ENCODE results near the gene TMEM18. TPM values are rescaled to one million over a fixed set of nuclear protein-coding genes. Genes with fewer than 3 reads are reported as not detected.

TMEM18 gene
- total and polyA plus RNA-seq, 9 of the 15 experiments (the other 6 are each of a cell fraction or from before 2014, with no cell fraction given) = 12.8 to 55.9 (median 21.8) TPM

DNA sequence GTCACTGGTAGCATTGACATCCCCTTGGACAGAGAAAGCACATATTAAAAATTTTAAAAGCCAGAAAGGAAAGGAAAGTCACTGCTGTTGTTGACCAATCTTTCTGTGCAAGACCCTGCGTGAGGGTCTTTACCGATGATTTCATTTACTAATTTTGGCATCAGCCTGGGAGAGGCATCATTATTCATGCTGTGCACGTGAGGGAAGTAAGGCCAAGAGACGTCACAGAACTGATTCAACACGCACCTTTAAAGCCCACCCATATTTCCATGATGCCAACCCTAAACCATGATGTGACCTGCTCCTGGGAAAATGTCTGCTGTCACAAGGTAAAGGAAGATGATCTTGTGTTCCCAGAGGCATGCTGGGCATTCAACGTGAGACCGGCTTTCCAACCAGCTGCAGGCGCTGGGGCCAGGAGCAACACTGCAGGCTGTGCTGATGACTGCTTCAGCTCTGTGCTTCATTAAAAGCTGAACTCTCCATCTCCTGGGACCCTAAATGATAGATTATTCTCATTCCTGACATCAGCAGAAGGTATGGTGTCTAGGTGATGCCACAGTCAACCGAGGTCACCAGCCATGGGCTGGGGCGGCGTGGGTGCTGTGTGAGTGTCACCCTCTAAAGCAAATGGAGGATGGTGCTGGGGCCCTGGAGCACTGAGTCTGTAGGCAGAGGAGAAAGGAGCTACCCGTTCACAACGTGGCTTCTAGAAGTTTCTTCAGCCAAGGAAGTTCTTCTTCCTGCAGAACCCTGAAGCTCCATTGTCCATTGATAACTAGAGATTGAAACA, 53.9 kb downstream of the TMEM18 start (continued):
- TF ChIP-seq RNF219 (CRISPR knock-in tag; IDR thresholded peaks at IDR 0.05) (no peak), TCFL5 (CRISPR knock-in tag; conservative IDR thresholded peaks at IDR 0.05) (no peak), SAFB (IDR thresholded peaks at IDR 0.05; ENCODE audit: borderline replicate concordance, low read depth, low read length) (no peak)

- H3K27me3 ChIP-seq (ENCODE audit: control insufficient read depth in 2 of 2, insufficient read depth in 2 of 2, low read length in 2 of 2) = peaks cover 10 to 49% of the 10 kb centered on the region in 2 experiments; a peak in 4 of 5 replicates
- no peaks in the 10 kb centered on the region for H3K79me2 ChIP-seq (ENCODE audit: control insufficient read depth, insufficient read depth, low read length)
- no peak overlapping the region for H3K4me2 ChIP-seq (ENCODE audit: insufficient read depth, low read length)
- TF ChIP-seq ZEB2 (IDR thresholded peaks at IDR 0.05) = no peak
- TF ChIP-seq EGR1 (conservative IDR thresholded peaks at IDR 0.05) = no peak
- TF ChIP-seq FOXA3 (CRISPR knock-in tag; conservative IDR thresholded peaks at IDR 0.05 in 1 of 2, IDR thresholded peaks at IDR 0.05 in 1 of 2) = no peak
- no peak for TF ChIP-seq CTBP1 (IDR thresholded peaks at IDR 0.05; ENCODE audit: borderline replicate concordance)
- H3K27ac ChIP-seq (ENCODE audit: extremely low read depth, low read depth, low read length) = no peak overlapping the region
- H3K36me3 ChIP-seq (ENCODE audit: control insufficient read depth, insufficient read depth, low read length) = no peaks in the 10 kb centered on the region
- in situ Hi-C loops (cut with MboI) (no loop called here), intact Hi-C loops (cut with micrococcal nuclease) (no loop called here)
- H2AFZ ChIP-seq (ENCODE audit: low read depth, low read length) = no peak overlapping the region
- no peak for ATAC-seq
- H3K9me1 ChIP-seq (ENCODE audit: control insufficient read depth, insufficient read depth, low read length) = no peaks in the 10 kb centered on the region
- 4% methylated on average over 10 of the region's 10 CpGs for WGBS (ENCODE audit: insufficient coverage, low coverage, missing lambda C conversion rate)
- H3K9ac ChIP-seq (ENCODE audit: insufficient read depth in 1 of 2, low read depth in 2 of 2, low read length in 2 of 2) = no peak overlapping the region
- no peak overlapping the region for H3K4me3 ChIP-seq
- POLR2A ChIA-PET = interaction anchor here (0.7 kb wide), 1 partner anchor 13 kb away, joined by 4 read pairs; no protein-coding TSS in a partner anchor
- H4K20me1 ChIP-seq (replicated peaks; ENCODE audit: control insufficient read depth, insufficient read depth, low read length) = no peaks in the 10 kb centered on the region
- no peak for DNase-seq (ENCODE audit: extremely low read depth in 1 of 4, low spot score in 3 of 4)
- BruUV-seq (replicated peaks) = no TSS peak
- FAIRE-seq = no peak
- CTCF ChIA-PET (ENCODE audit: low intra/inter-chr PET ratio) = no interaction called here
- no peaks in the 10 kb centered on the region for H3K9me3 ChIP-seq (replicated peaks; ENCODE audit: control insufficient read depth, insufficient read depth, low read depth, low read length)
- peaks cover 0 to 3% of the 10 kb centered on the region in 2 experiments; a peak in 1 of 5 replicates for H3K4me1 ChIP-seq (replicated peaks in 1 of 2; ENCODE audit: control insufficient read depth in 2 of 2, insufficient read depth in 2 of 2, low read length in 2 of 2)
These were observed 54.8 kb downstream of the TMEM18 start for GRCh38 chr2:622357-622756.

All from K562 (cell line).